GM21447 (cell line): ENCODE results near the gene FLYWCH1.

Experiments used
- ATAC-seq: cut with Tn5 transposase; IDR thresholded peaks from one replicate; pipeline ENCODE4 v1.9.1; 2021; ENCODE audit not compliant: unreplicated experiment

Gene FLYWCH1

GRCh38 chr16:2949705-2950352 is 38.1 kb downstream of the FLYWCH1 start:
- no peak for ATAC-seq

GRCh38 chr16:2950353-2950724 is 38.6 kb downstream of the FLYWCH1 start:
- ATAC-seq, result no peak

GRCh38 chr16:2950773-2951172 is 39.0 kb downstream of the FLYWCH1 start:
- no peak for ATAC-seq

- ATAC-seq, result no peak
These were observed 40.9 kb downstream of the FLYWCH1 start for GRCh38 chr16:2952679-2953078.

GRCh38 chr16:2953706-2954627 is 42.2 kb downstream of the FLYWCH1 start:
- ATAC-seq, result no peak

- ATAC-seq, result no peak
These were observed 43.1 kb downstream of the FLYWCH1 start for GRCh38 chr16:2954656-2955381.

GRCh38 chr16:2955438-2955778 is 43.7 kb downstream of the FLYWCH1 start:
- no peak for ATAC-seq

GRCh38 chr16:2955779-2956578 is 44.2 kb downstream of the FLYWCH1 start:
- ATAC-seq, result no peak

- no peak for ATAC-seq
These were observed 44.8 kb downstream of the FLYWCH1 start for GRCh38 chr16:2956579-2956956.

GRCh38 chr16:2959206-2959605 is 47.5 kb downstream of the FLYWCH1 start:
- no peak for ATAC-seq

GRCh38 chr16:2960183-2961010 is 48.7 kb downstream of the FLYWCH1 start:
- no peak for ATAC-seq

GRCh38 chr16:2962334-2963073 is 50.8 kb downstream of the FLYWCH1 start:
- ATAC-seq, result no peak

- ATAC-seq, result no peak
These were observed 51.5 kb downstream of the FLYWCH1 start for GRCh38 chr16:2963074-2963722.

GRCh38 chr16:2963723-2964474 is 52.2 kb downstream of the FLYWCH1 start, which contains the start of gene KREMEN2:
KREMEN2 (plus strand) TSS chr16:2964275; CDS start chr16:2964521, 246 bp downstream.
- no peak for ATAC-seq

GRCh38 chr16:2964475-2965336 is 53.0 kb downstream of the FLYWCH1 start:
- ATAC-seq, result no peak

- ATAC-seq, result no peak
These were observed 54.5 kb downstream of the FLYWCH1 start for GRCh38 chr16:2966043-2966807.
